Endothelial cell of umbilical vein (primary cell): ENCODE data around the gene HDAC9.

Source experiments
- CTCF ChIP-seq, 2 donors: IDR thresholded peaks; 1 replicate in 1 of 2; 2 replicates in 1 of 2; pipeline ENCODE4 v1.5.1; 2011; ENCODE audit warnings: low read length in 2 of 2, mild to moderate bottlenecking in 2 of 2, moderate library complexity in 2 of 2, control low read depth in 1 of 2, inconsistent platforms in 1 of 2, low read depth in 1 of 2; ENCODE audit not compliant: insufficient read depth in 1 of 2; ENCODE audit errors: extremely low read depth in 1 of 2
- EZH2 ChIP-seq: IDR thresholded peaks from 2 replicates; pipeline ENCODE4 v1.6.1; 2012; ENCODE audit warnings: borderline replicate concordance, low read depth, mild to moderate bottlenecking, moderate library complexity, low read length, inconsistent platforms; ENCODE audit not compliant: severe bottlenecking
- FOS ChIP-seq: IDR thresholded peaks from 2 replicates; pipeline ENCODE4 v1.6.1; 2011; ENCODE audit warnings: mild to moderate bottlenecking, low read length, moderate library complexity, borderline replicate concordance; ENCODE audit not compliant: insufficient read depth
- MAX ChIP-seq: IDR thresholded peaks from 2 replicates; pipeline ENCODE4 v1.6.1; 2011; ENCODE audit not compliant: insufficient read depth, insufficient read length
- POLR2A ChIP-seq: IDR thresholded peaks from 2 replicates; pipeline ENCODE4 v1.6.1; 2012; ENCODE audit warnings: low read depth, mild to moderate bottlenecking, control low read depth, low read length
- POLR2AphosphoS5 ChIP-seq: IDR thresholded peaks from 2 replicates; pipeline ENCODE4 v1.6.1; 2012; ENCODE audit warnings: low read depth, mild to moderate bottlenecking, control low read depth, low read length, moderate library complexity; ENCODE audit not compliant: insufficient read depth

- TF ChIP-seq CTCF (IDR thresholded peaks at IDR 0.05; ENCODE audit: extremely low read depth in 1 of 2, insufficient read depth in 1 of 2, low read depth in 1 of 2, low read length in 2 of 2), result no peak
- no peak for TF ChIP-seq POLR2AphosphoS5
- no peak for TF ChIP-seq MAX
- no peak for TF ChIP-seq EZH2
- no peak for TF ChIP-seq FOS
- no peak for TF ChIP-seq POLR2A
Measured at GRCh38 chr7:18846765-18847215, 351.2 kb downstream of the HDAC9 start.
